GM12878 (cell line): ENCODE results near the gene SLC2A9. TPM values are rescaled to one million over a fixed set of nuclear protein-coding genes. Genes with fewer than 3 reads are reported as not detected.

Experiments
- ATAC-seq: fragments of 200-7000 bp; cut with Tn5 transposase; 3 replicates; pipeline ENCODE4 v1.9.1; 2020; ENCODE audit warnings: mild to moderate bottlenecking, moderate library complexity
- BruUV-seq: library from RNA; stranded (reverse); fragments of 400-500 nt; replicated peaks from 2 replicates; lab custom pipeline; 2021; lab: Mats Ljungman, UMichigan
- CTCF ChIA-PET: fragments of 300-600 bp; sonication (Branson Sonifier 250); formaldehyde crosslinking; extraction: SDS; loops from one replicate; lab custom pipeline; 2021; ENCODE audit warnings: inconsistent platforms; lab: Yijun Ruan, JAX
- POLR2A ChIA-PET: fragments of 350-600 bp; formaldehyde crosslinking; extraction: SDS; loops from one replicate; lab custom pipeline; 2021; ENCODE audit warnings: inconsistent platforms; lab: Charles Lee
- RAD21 ChIA-PET: fragments of 300-600 bp; sonication (Branson Sonifier 250); formaldehyde crosslinking; loops from one replicate; lab custom pipeline; 2023; ENCODE audit warnings: antibody characterized with exemption; ENCODE audit not compliant: unreplicated experiment; lab: Charles Lee
- SMC1A ChIA-PET: fragments of 300-600 bp; sonication (Branson Sonifier 250); formaldehyde crosslinking; loops from one replicate; lab custom pipeline; 2023; ENCODE audit not compliant: unreplicated experiment, uncharacterized antibody; lab: Charles Lee
- DNase-seq: peaks from one replicate; pipeline ENCODE4 v3.0.0-alpha.2; 2011; ENCODE audit warnings: low read depth, low spot score
- FAIRE-seq: peaks from 3 replicates; lab custom pipeline; 2011; peaks lifted over from hg19 to GRCh38; lab: Jason Lieb, UNC
- H2AFZ ChIP-seq: 2 replicates; pipeline ENCODE4 v1.6.0; 2011; ENCODE audit warnings: low read depth, low read length, control low read depth; ENCODE audit not compliant: control insufficient read depth
- H3K27ac ChIP-seq: 2 replicates; pipeline ENCODE4 v1.5.1; 2011; ENCODE audit warnings: control low read depth; ENCODE audit not compliant: control insufficient read depth, insufficient read depth
- H3K27me3 ChIP-seq, 2 experiments: replicated peaks in 1 of 2; 2 replicates each; pipeline versions ENCODE4 v1.6.0 to v1.6.1; 2011; ENCODE audit warnings: low read length in 1 of 2; ENCODE audit not compliant: control insufficient read depth in 2 of 2, insufficient read depth in 2 of 2
- H3K36me3 ChIP-seq, 2 experiments: 2 replicates each; pipeline ENCODE4 v1.5.1; 2011; ENCODE audit warnings: low read length in 1 of 2; ENCODE audit not compliant: control insufficient read depth in 2 of 2, insufficient read depth in 2 of 2
- H3K4me1 ChIP-seq: 2 replicates; pipeline ENCODE4 v1.6.1; 2011; ENCODE audit warnings: mild to moderate bottlenecking, low read length, moderate library complexity, mixed read lengths; ENCODE audit not compliant: control insufficient read depth, insufficient read depth
- H3K4me2 ChIP-seq: 2 replicates; pipeline ENCODE4 v1.6.0; 2011; ENCODE audit warnings: control low read depth; ENCODE audit not compliant: control insufficient read depth, insufficient read depth
- H3K4me3 ChIP-seq: fragments of 200-600 bp; sonication (generic); 2 replicates; pipeline ENCODE4 v1.5.1; 2016
- H3K79me2 ChIP-seq: 2 replicates; pipeline ENCODE4 v1.6.0; 2011; ENCODE audit warnings: low read length; ENCODE audit not compliant: control insufficient read depth, insufficient read depth
- H3K9ac ChIP-seq: 2 replicates; pipeline ENCODE4 v1.8.0; 2011; ENCODE audit warnings: low read length, control low read depth, mixed read lengths; ENCODE audit not compliant: control insufficient read depth, insufficient read depth
- H3K9me3 ChIP-seq: replicated peaks from 3 replicates; pipeline ENCODE4 v1.5.1; 2011; ENCODE audit warnings: mild to moderate bottlenecking, low read length; ENCODE audit not compliant: control insufficient read depth, insufficient read depth
- H4K20me1 ChIP-seq: 2 replicates; pipeline ENCODE4 v1.6.0; 2011; ENCODE audit not compliant: control insufficient read depth, insufficient read depth
- E4F1 ChIP-seq: fragments of 450-650 bp; IDR thresholded peaks from 2 replicates; pipeline ENCODE4 v1.6.1; 2018; ENCODE audit warnings: borderline replicate concordance, mild to moderate bottlenecking; ENCODE audit not compliant: partially characterized antibody
- MYC ChIP-seq: IDR thresholded peaks from 2 replicates; pipeline ENCODE4 v1.6.1; 2011; ENCODE audit warnings: mild to moderate bottlenecking, low read length, moderate library complexity, inconsistent platforms; ENCODE audit not compliant: insufficient read depth, insufficient replicate concordance, insufficient read length, severe bottlenecking
- NFXL1 ChIP-seq: fragments of 450-650 bp; IDR thresholded peaks from 2 replicates; pipeline ENCODE4 v1.6.1; 2017; ENCODE audit warnings: antibody characterized with exemption, mild to moderate bottlenecking, borderline replicate concordance
- NKRF ChIP-seq: fragments of 450-650 bp; conservative IDR thresholded peaks from 2 replicates; pipeline ENCODE4 v1.6.1; 2017; ENCODE audit warnings: mild to moderate bottlenecking, moderate library complexity
- NR2C1 ChIP-seq: fragments of 450-650 bp; IDR thresholded peaks from 2 replicates; pipeline ENCODE4 v1.6.1; 2017; ENCODE audit warnings: antibody characterized with exemption, mild to moderate bottlenecking, moderate library complexity
- SIX5 ChIP-seq: IDR thresholded peaks from 2 replicates; pipeline ENCODE4 v1.6.1; 2011; ENCODE audit warnings: mild to moderate bottlenecking, low read depth, low read length, moderate library complexity; ENCODE audit not compliant: severe bottlenecking
- ZNF687 ChIP-seq: fragments of 450-650 bp; IDR thresholded peaks from 2 replicates; pipeline ENCODE4 v1.6.1; 2017; ENCODE audit warnings: mild to moderate bottlenecking, moderate library complexity
- WGBS: methylation state at CpG from one replicate; pipeline ENCODE4 v1.1.6; 2016; ENCODE audit warnings: low lambda C conversion rate; ENCODE audit not compliant: insufficient replicate concordance, insufficient coverage; ENCODE audit errors: missing lambda C conversion rate; 5-methylcytosine and 5-hydroxymethylcytosine counted together
- in situ Hi-C: fragments of 300-500 bp; cut with MboI; formaldehyde crosslinking; loops from 9 replicates; pipeline ENCODE4 v1.14.3; 2018; ENCODE audit warnings: mixed read lengths
- intact Hi-C: fragments of 100-400 bp; cut with micrococcal nuclease; formaldehyde crosslinking; loops from one replicate; pipeline ENCODE4 v1.14.2; 2022; ENCODE audit not compliant: unreplicated experiment
- polyA plus RNA-seq, 11 experiments: library from polyadenylated mRNA; depleted of rRNA in 4 of 11; unstranded in 6 of 11; stranded (reverse) in 5 of 11; fragments of >200 nt; fragmentation: Nextera tagmentation in 4 of 11; fragmentation: Illumina TruSeq in 1 of 11; extraction: Ambion mirVana in 4 of 11; extraction: Trizol in 1 of 11; gene quantifications; 1 replicate in 1 of 11; 2 replicates in 10 of 11; pipeline versions ENCODE4 v1.2.1 to v1.2.3, GENCODE V29; 2011 to 2016; ENCODE audit warnings: inconsistent platforms in 2 of 11, missing spikeins in 2 of 11, low read depth in 1 of 11
- total RNA-seq, 4 experiments: library from RNA; depleted of rRNA in 3 of 4; stranded (reverse); fragments of >200 nt in 3 of 4; fragmentation: Illumina TruSeq in 1 of 4; extraction: Trizol in 1 of 4; gene quantifications; 2 replicates each; pipeline versions ENCODE4 v1.2.1 to v1.2.3, GENCODE V29; 2013 to 2021

Gene SLC2A9
- total and polyA plus RNA-seq, 10 of the 15 experiments (the other 5 are each of a cell fraction or from before 2014, with no cell fraction given) = 0.28 to 2.8 (median 1.2) TPM

- DNase-seq (no peak), FAIRE-seq (no peak), ATAC-seq (0 out of 3 replicates have a peak, but pooled peaks have one; percentile 13)
- CTCF ChIA-PET = interaction anchor here (1.0 to 3.9 kb wide), 5 partner anchors 42 to 198 kb away, joined by 3 to 28 read pairs (median 5); no protein-coding TSS in a partner anchor
- no peaks in the 10 kb centered on the region for H3K36me3 ChIP-seq
- H3K9ac ChIP-seq = no peak overlapping the region
- TF ChIP-seq E4F1 = no peak
- TF ChIP-seq NFXL1 = no peak
- TF ChIP-seq MYC = no peak
- TF ChIP-seq ZNF687 = no peak
- no peak for TF ChIP-seq NKRF
- no peak for TF ChIP-seq SIX5
- TF ChIP-seq NR2C1 = no peak
- WGBS = 85% methylated on average over 5 of the region's 5 CpGs
- no peaks in the 10 kb centered on the region for H3K79me2 ChIP-seq
- RAD21 ChIA-PET = interaction anchor here (0.9 to 5.5 kb wide), 10 partner anchors 8 to 51 kb away, joined by 3 to 50 read pairs (median 4); no protein-coding TSS in a partner anchor
- H3K27me3 ChIP-seq = no peaks in the 10 kb centered on the region
- H2AFZ ChIP-seq = no peak overlapping the region; the same call in 1 of the 2 replicates
- H3K4me3 ChIP-seq = no peak overlapping the region
- H3K27ac ChIP-seq = no peak overlapping the region
- no TSS peak for BruUV-seq
- in situ Hi-C loops (no loop called here), intact Hi-C loops (no loop called here)
- H3K4me2 ChIP-seq = no peak overlapping the region
- H3K4me1 ChIP-seq = no peaks in the 10 kb centered on the region
- H4K20me1 ChIP-seq = no peaks in the 10 kb centered on the region
- POLR2A ChIA-PET = interaction anchor here (1.0 to 2.5 kb wide), 4 partner anchors 11 to 51 kb away, joined by 4 to 12 read pairs (median 4); no protein-coding TSS in a partner anchor
- SMC1A ChIA-PET = interaction anchor here (0.8 to 6.1 kb wide), 11 partner anchors 8 to 64 kb away, joined by 3 to 42 read pairs (median 7); no protein-coding TSS in a partner anchor
- no peaks in the 10 kb centered on the region for H3K9me3 ChIP-seq
Observed at GRCh38 chr4:9963328-9963727, 58.0 kb downstream of the SLC2A9 start.
